ENCODE results near the gene TOMM22.

TOMM22 gene

DNA sequence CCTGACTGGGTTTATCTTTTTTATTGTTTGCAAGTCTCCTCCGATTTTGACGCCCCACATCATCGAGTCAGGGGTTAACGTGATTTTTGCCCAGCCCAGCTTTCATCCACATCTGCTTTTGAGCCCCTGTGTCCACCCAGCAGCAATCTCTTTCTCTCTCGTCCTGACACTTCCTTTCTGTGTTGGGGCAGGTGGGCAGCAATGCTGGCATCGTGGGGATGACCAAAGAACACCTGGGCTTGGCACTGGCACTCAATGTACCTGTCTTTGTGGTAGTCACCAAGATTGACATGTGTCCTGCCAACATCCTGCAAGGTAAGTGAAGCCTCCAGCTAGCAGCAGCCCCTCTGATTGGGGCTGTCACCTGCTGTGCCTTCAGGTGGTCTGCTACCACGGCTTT is 39.8 kb downstream of the TOMM22 start:
- TF ChIP-seq, protein P1, sequence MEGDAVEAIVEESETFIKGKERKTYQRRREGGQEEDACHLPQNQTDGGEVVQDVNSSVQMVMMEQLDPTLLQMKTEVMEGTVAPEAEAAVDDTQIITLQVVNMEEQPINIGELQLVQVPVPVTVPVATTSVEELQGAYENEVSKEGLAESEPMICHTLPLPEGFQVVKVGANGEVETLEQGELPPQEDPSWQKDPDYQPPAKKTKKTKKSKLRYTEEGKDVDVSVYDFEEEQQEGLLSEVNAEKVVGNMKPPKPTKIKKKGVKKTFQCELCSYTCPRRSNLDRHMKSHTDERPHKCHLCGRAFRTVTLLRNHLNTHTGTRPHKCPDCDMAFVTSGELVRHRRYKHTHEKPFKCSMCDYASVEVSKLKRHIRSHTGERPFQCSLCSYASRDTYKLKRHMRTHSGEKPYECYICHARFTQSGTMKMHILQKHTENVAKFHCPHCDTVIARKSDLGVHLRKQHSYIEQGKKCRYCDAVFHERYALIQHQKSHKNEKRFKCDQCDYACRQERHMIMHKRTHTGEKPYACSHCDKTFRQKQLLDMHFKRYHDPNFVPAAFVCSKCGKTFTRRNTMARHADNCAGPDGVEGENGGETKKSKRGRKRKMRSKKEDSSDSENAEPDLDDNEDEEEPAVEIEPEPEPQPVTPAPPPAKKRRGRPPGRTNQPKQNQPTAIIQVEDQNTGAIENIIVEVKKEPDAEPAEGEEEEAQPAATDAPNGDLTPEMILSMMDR (IDR thresholded peaks at IDR 0.05; ENCODE audit: low read depth, low read length): no peak
- H3K4me3 ChIP-seq (ENCODE audit: low read depth, low read length): no peak overlapping the region

GRCh38 chr22:38724176-38724575 is 42.4 kb downstream of the TOMM22 start:
- TF ChIP-seq, protein P1 (IDR thresholded peaks at IDR 0.05; ENCODE audit: low read depth, low read length): no peak
- no peak overlapping the region for H3K4me3 ChIP-seq (ENCODE audit: low read depth, low read length)

DNA sequence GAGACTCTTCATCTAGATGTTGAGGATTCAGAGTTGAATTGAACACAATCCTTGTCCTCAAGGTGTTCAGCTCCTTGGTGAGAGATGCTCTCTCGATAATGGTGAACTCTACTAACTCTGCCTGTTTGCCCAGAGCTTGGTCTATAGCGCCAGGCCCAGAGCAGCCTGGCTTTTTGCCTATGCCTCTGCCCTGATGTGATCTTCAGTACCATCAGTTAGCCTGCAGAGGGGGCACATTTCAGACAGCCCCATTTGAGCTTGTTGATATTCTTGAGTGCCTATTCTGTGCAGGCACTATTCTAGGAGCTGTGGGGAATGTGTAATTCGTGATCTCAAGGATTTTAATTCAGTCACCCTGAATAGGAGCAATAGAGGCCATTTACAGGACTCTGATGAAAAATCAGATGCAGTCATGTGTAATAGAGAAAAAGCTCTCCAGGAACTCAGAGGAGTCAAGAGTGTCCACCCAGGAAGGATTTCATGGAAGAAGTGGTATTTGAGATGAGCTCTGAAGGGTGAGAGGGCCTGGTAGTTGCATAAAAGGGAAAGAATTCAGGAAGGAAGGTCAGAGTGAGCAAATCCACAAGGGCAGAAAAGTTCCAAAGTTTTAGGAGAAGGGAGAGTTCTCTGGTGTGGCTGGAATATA is 43.3 kb downstream of the TOMM22 start:
- TF ChIP-seq, protein P1 (IDR thresholded peaks at IDR 0.05; ENCODE audit: low read depth, low read length): peak; percentile 55
- H3K4me3 ChIP-seq (ENCODE audit: low read depth, low read length): no peak overlapping the region

- H3K4me3 ChIP-seq (ENCODE audit: low read depth, low read length): no peak overlapping the region
- TF ChIP-seq, protein P1 (IDR thresholded peaks at IDR 0.05; ENCODE audit: low read depth, low read length): no peak
Observed at GRCh38 chr22:38725900-38726655, 44.3 kb downstream of the TOMM22 start.

DNA sequence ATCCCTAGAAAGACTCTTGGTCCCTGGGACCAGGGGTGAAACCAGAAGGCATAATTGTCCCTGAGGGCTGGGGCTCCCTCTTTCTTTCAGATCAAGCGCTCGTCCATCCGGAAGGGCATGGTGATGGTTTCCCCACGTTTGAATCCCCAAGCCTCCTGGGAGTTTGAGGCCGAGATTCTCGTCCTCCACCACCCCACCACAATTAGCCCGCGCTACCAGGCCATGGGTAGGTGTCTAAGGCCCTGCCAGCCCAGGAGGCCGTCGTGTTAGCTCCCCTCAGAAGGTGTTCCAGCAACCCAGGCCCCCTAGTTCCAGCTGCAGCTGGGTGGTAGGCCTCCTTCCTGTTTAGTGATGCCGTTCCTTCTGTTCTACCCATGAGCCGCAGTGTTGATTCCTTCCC is 45.4 kb downstream of the TOMM22 start:
- TF ChIP-seq, protein P1 (IDR thresholded peaks at IDR 0.05; ENCODE audit: low read depth, low read length): no peak
- H3K4me3 ChIP-seq (ENCODE audit: low read depth, low read length): no peak overlapping the region

DNA sequence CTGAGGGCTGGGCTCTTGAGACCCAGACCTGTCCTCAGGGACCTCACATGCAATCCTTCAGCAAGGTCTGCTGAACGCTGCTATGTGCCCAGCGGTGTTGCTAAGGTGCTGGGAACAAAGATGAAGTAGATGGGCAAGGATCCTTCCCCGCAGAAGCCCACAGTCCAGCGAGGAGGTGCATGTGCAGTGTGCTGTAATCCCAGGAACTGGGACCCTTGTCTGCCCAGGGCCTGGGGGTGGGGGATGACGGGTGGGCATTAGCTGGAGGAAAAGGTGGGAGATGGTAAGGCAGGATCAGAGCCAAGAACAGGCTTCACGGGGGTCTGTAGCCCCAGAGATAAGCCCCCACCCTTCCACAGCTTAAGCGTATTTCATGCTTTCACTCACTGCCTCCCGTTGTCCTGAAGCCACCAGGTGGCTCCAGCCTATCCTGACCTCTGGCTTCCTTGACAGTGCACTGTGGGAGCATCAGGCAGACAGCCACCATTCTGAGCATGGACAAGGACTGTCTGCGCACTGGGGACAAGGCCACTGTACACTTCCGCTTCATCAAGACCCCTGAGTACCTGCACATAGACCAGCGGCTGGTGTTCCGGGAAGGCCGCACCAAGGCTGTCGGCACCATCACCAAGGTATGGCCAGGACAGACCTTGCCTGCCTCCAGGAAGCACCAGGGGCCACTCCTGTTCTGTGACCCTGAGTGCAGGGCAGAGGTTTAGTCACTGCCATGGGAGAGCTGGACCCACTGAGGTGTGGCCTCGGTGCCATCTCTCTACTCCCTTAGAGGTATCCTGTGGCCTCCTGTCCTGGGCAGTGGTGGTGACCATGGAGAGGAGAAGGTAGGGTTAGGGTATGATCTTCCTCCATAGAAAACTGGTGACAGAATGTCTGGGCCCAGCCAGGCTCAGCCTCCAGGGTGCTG is 46.0 kb downstream of the TOMM22 start:
- no peak overlapping the region for H3K4me3 ChIP-seq (ENCODE audit: low read depth, low read length)
- TF ChIP-seq, protein P1 (IDR thresholded peaks at IDR 0.05; ENCODE audit: low read depth, low read length): no peak
